Endothelial cell of umbilical vein (primary cell): Measurements from ENCODE around the gene STRBP. TPM values are rescaled to one million over a fixed set of nuclear protein-coding genes. Genes with fewer than 3 reads are reported as not detected.

Source experiments
- BruUV-seq: library from RNA; stranded (reverse); fragments of 400-500 nt; replicated peaks from 2 replicates; lab custom pipeline; 2021; lab: Mats Ljungman, UMichigan
- CTCF ChIA-PET: fragments of 300-600, 350-600 bp; sonication (Branson Sonifier 250); formaldehyde crosslinking; loops from one replicate; lab custom pipeline; 2021; ENCODE audit warnings: antibody characterized with exemption, inconsistent platforms; lab: Charles Lee
- POLR2A ChIA-PET: fragments of 300-600, 350-600 bp; sonication (Branson Sonifier 250); formaldehyde crosslinking; loops from one replicate; lab custom pipeline; 2021; ENCODE audit warnings: antibody characterized with exemption, inconsistent platforms; lab: Charles Lee
- DNase-seq: peaks from one replicate; pipeline ENCODE4 v3.0.0-alpha.2; 2011; ENCODE audit warnings: low read depth, low spot score
- FAIRE-seq: peaks from 2 replicates; lab custom pipeline; 2011; peaks lifted over from hg19 to GRCh38; lab: Jason Lieb, UNC
- H2AFZ ChIP-seq: 2 replicates; pipeline ENCODE4 v1.6.0; 2012; ENCODE audit warnings: low read depth, low read length, control low read depth, inconsistent platforms
- H3K27ac ChIP-seq: 2 replicates; pipeline ENCODE4 v1.5.1; 2011; ENCODE audit warnings: low read depth, mild to moderate bottlenecking, control low read depth, low read length, moderate library complexity; ENCODE audit not compliant: insufficient read depth
- H3K27me3 ChIP-seq, 2 experiments: 2 replicates each; pipeline versions ENCODE4 v1.6.0 to v1.6.1; 2011; ENCODE audit warnings: low read length in 2 of 2, mixed read lengths in 1 of 2; ENCODE audit not compliant: control insufficient read depth in 2 of 2, insufficient read depth in 2 of 2
- H3K36me3 ChIP-seq, 2 experiments: 2 replicates in 1 of 2; 3 replicates in 1 of 2; pipeline ENCODE4 v1.5.1; 2011; ENCODE audit warnings: low read length in 2 of 2, mild to moderate bottlenecking in 1 of 2, moderate library complexity in 1 of 2; ENCODE audit not compliant: control insufficient read depth in 2 of 2, insufficient read depth in 2 of 2; ENCODE audit errors: extremely low read depth in 1 of 2
- H3K4me1 ChIP-seq: 3 replicates; pipeline ENCODE4 v1.5.1; 2011; ENCODE audit warnings: mild to moderate bottlenecking, low read length; ENCODE audit not compliant: control insufficient read depth, insufficient read depth; ENCODE audit errors: extremely low read depth
- H3K4me2 ChIP-seq: 2 replicates; pipeline ENCODE4 v1.6.1; 2011; ENCODE audit warnings: low read length, control low read depth, mixed read lengths; ENCODE audit not compliant: insufficient read depth
- H3K4me3 ChIP-seq, 3 experiments: fragments of 200-600 bp in 1 of 3; sonication (generic), shearing (Covaris generic) in 1 of 3; replicated peaks in 1 of 3; 2 replicates each; pipeline ENCODE4 v1.5.1; 2011 to 2016; ENCODE audit warnings: control low read depth in 3 of 3, low read length in 3 of 3, mild to moderate bottlenecking in 2 of 3, inconsistent platforms in 1 of 3, low read depth in 1 of 3, moderate library complexity in 1 of 3; ENCODE audit not compliant: insufficient read depth in 1 of 3
- H3K79me2 ChIP-seq: 2 replicates; pipeline ENCODE4 v1.6.0; 2012; ENCODE audit warnings: low read length, inconsistent platforms; ENCODE audit not compliant: control insufficient read depth, insufficient read depth
- H3K9ac ChIP-seq: replicated peaks from 2 replicates; pipeline ENCODE3; 2011; ENCODE audit warnings: low read length, control low read depth; ENCODE audit not compliant: insufficient read depth; ENCODE audit errors: extremely low read depth
- H3K9me1 ChIP-seq: replicated peaks from 3 replicates; pipeline ENCODE4 v1.6.0; 2011; ENCODE audit warnings: mild to moderate bottlenecking, low read length; ENCODE audit not compliant: control insufficient read depth, insufficient read depth; ENCODE audit errors: extremely low read depth
- H3K9me3 ChIP-seq: replicated peaks from 2 replicates; pipeline ENCODE4 v1.5.1; 2012; ENCODE audit warnings: low read length, inconsistent platforms; ENCODE audit not compliant: control insufficient read depth, insufficient read depth
- H4K20me1 ChIP-seq: replicated peaks from 2 replicates; pipeline ENCODE3; 2011; ENCODE audit warnings: mild to moderate bottlenecking, low read length; ENCODE audit not compliant: control insufficient read depth, insufficient read depth; ENCODE audit errors: extremely low read depth
- CTCF ChIP-seq, 2 donors: IDR thresholded peaks; 1 replicate in 1 of 2; 2 replicates in 1 of 2; pipeline ENCODE4 v1.5.1; 2011; ENCODE audit warnings: low read length in 2 of 2, mild to moderate bottlenecking in 2 of 2, moderate library complexity in 2 of 2, control low read depth in 1 of 2, inconsistent platforms in 1 of 2, low read depth in 1 of 2; ENCODE audit not compliant: insufficient read depth in 1 of 2; ENCODE audit errors: extremely low read depth in 1 of 2
- EZH2 ChIP-seq: IDR thresholded peaks from 2 replicates; pipeline ENCODE4 v1.6.1; 2012; ENCODE audit warnings: borderline replicate concordance, low read depth, mild to moderate bottlenecking, moderate library complexity, low read length, inconsistent platforms; ENCODE audit not compliant: severe bottlenecking
- FOS ChIP-seq: IDR thresholded peaks from 2 replicates; pipeline ENCODE4 v1.6.1; 2011; ENCODE audit warnings: mild to moderate bottlenecking, low read length, moderate library complexity, borderline replicate concordance; ENCODE audit not compliant: insufficient read depth
- GATA2 ChIP-seq: IDR thresholded peaks from 2 replicates; pipeline ENCODE4 v1.7.0; 2011; ENCODE audit warnings: low read depth, mild to moderate bottlenecking, moderate library complexity, mixed read lengths, low read length; ENCODE audit not compliant: insufficient read length, insufficient read depth
- JUN ChIP-seq: IDR thresholded peaks from 2 replicates; pipeline ENCODE4 v1.6.1; 2011; ENCODE audit warnings: borderline replicate concordance, low read depth; ENCODE audit not compliant: insufficient read length, insufficient read depth
- MAX ChIP-seq: IDR thresholded peaks from 2 replicates; pipeline ENCODE4 v1.6.1; 2011; ENCODE audit not compliant: insufficient read depth, insufficient read length
- MYC ChIP-seq: IDR thresholded peaks from one replicate; pipeline ENCODE4 v1.6.1; 2011; ENCODE audit warnings: mild to moderate bottlenecking, low read depth, low read length
- POLR2A ChIP-seq: IDR thresholded peaks from 2 replicates; pipeline ENCODE4 v1.6.1; 2012; ENCODE audit warnings: low read depth, mild to moderate bottlenecking, control low read depth, low read length
- POLR2AphosphoS5 ChIP-seq: IDR thresholded peaks from 2 replicates; pipeline ENCODE4 v1.6.1; 2012; ENCODE audit warnings: low read depth, mild to moderate bottlenecking, control low read depth, low read length, moderate library complexity; ENCODE audit not compliant: insufficient read depth
- dilution Hi-C: fragments of 300-500 bp; cut with MboI; formaldehyde crosslinking; loops from one replicate; pipeline ENCODE4 v1.15.0; 2019; ENCODE audit warnings: low sequenced_read_pairs; ENCODE audit not compliant: extremely low pct_ligation_motif_present
- intact Hi-C: fragments of 100-400 bp; cut with micrococcal nuclease; formaldehyde crosslinking; loops from one replicate; pipeline ENCODE4 v1.10.0; 2022
- polyA plus RNA-seq, 4 experiments: library from polyadenylated mRNA; depleted of rRNA in 3 of 4; stranded (reverse) in 3 of 4; unstranded in 1 of 4; fragments of >200 nt; gene quantifications; 2 replicates each; pipeline versions ENCODE4 v1.2.1 to v1.2.3, GENCODE V29; 2011 to 2012; ENCODE audit warnings: missing spikeins in 1 of 4
- total RNA-seq: library from RNA; stranded (reverse); gene quantifications from 2 replicates; pipeline ENCODE4 v1.2.3, GENCODE V29; 2021

STRBP gene
- total and polyA plus RNA-seq, 2 donors (not counting 3 experiments of a cell fraction or from before 2014, with no cell fraction given) = 7.7 to 15.4 TPM

- intact Hi-C loops (no loop called here), dilution Hi-C loops (no loop called here)
- H3K4me1 ChIP-seq = no peaks in the 10 kb centered on the region
- H3K9ac ChIP-seq = no peak overlapping the region
- TF ChIP-seq POLR2A (no peak), CTCF (IDR thresholded peaks at IDR 0.05; ENCODE audit: extremely low read depth in 1 of 2, insufficient read depth in 1 of 2, low read depth in 1 of 2, low read length in 2 of 2) (no peak), MYC (no peak), POLR2AphosphoS5 (no peak), GATA2 (no peak), EZH2 (no peak), MAX (no peak), FOS (no peak), JUN (no peak)
- ChIA-PET CTCF (interaction anchor here (1.0 to 1.4 kb wide), 3 partner anchors 17 to 38 kb away, joined by 3 to 6 read pairs (median 4); no protein-coding TSS in a partner anchor), POLR2A (no interaction called here)
- no peaks in the 10 kb centered on the region for H3K9me1 ChIP-seq
- no peaks in the 10 kb centered on the region for H3K27me3 ChIP-seq
- H3K4me2 ChIP-seq = no peak overlapping the region
- no peak overlapping the region for H2AFZ ChIP-seq
- FAIRE-seq = no peak
- H3K4me3 ChIP-seq = no peak overlapping the region
- no peaks in the 10 kb centered on the region for H3K79me2 ChIP-seq
- no peaks in the 10 kb centered on the region for H3K36me3 ChIP-seq
- no peak for DNase-seq
- no peaks in the 10 kb centered on the region for H4K20me1 ChIP-seq
- no TSS peak for BruUV-seq
- H3K27ac ChIP-seq = no peak overlapping the region
- no peaks in the 10 kb centered on the region for H3K9me3 ChIP-seq
Observed at GRCh38 chr9:123208626-123209174, 59.7 kb downstream of the STRBP start.
